ENCODE data around the gene COL5A1.

COL5A1 gene

GRCh38 chr9:134784577-134785305, 143.1 kb downstream of the COL5A1 start:
- TF ChIP-seq ZC3H10 (CRISPR knock-in tag; IDR thresholded peaks at IDR 0.05) = no peak
- TF ChIP-seq ESRRG (CRISPR knock-in tag; IDR thresholded peaks at IDR 0.05) = no peak
- no peak for ATAC-seq

GRCh38 chr9:134785325-134786108, 143.9 kb downstream of the COL5A1 start:
- TF ChIP-seq PPARA (CRISPR knock-in tag; IDR thresholded peaks at IDR 0.05; ENCODE audit: borderline replicate concordance) (no peak), ARNTL (CRISPR knock-in tag; IDR thresholded peaks at IDR 0.05; ENCODE audit: borderline replicate concordance, low read depth) (no peak), RARB (CRISPR knock-in tag; IDR thresholded peaks at IDR 0.05) (no peak), CSRNP3 (CRISPR knock-in tag; IDR thresholded peaks at IDR 0.05) (no peak), SNAI2 (CRISPR knock-in tag; IDR thresholded peaks at IDR 0.05) (no peak), TSHZ2 (CRISPR knock-in tag; IDR thresholded peaks at IDR 0.05) (no peak), ZNF565 (CRISPR knock-in tag; conservative IDR thresholded peaks at IDR 0.05; ENCODE audit: low read depth) (no peak), ZNF8 (CRISPR knock-in tag; IDR thresholded peaks at IDR 0.05) (no peak), BACH2 (CRISPR knock-in tag; IDR thresholded peaks at IDR 0.05; ENCODE audit: borderline replicate concordance) (no peak), OSR1 (CRISPR knock-in tag; IDR thresholded peaks at IDR 0.05) (no peak)
- ATAC-seq = no peak; the same call in 2 of the 3 replicates

- ATAC-seq = no peak
- TF ChIP-seq ZNF70 (CRISPR knock-in tag; IDR thresholded peaks at IDR 0.05) (no peak), TSHZ2 (CRISPR knock-in tag; IDR thresholded peaks at IDR 0.05) (no peak), ZFP30 (CRISPR knock-in tag; IDR thresholded peaks at IDR 0.05) (no peak), TCF4 (CRISPR knock-in tag; IDR thresholded peaks at IDR 0.05; ENCODE audit: borderline replicate concordance) (no peak), OSR1 (CRISPR knock-in tag; IDR thresholded peaks at IDR 0.05) (no peak), POU6F1 (CRISPR knock-in tag; IDR thresholded peaks at IDR 0.05; ENCODE audit: borderline replicate concordance, low read depth) (no peak), ZNF8 (CRISPR knock-in tag; IDR thresholded peaks at IDR 0.05) (no peak), CSDC2 (CRISPR knock-in tag; IDR thresholded peaks at IDR 0.05) (no peak), PPARA (CRISPR knock-in tag; IDR thresholded peaks at IDR 0.05; ENCODE audit: borderline replicate concordance) (no peak), ARNTL (CRISPR knock-in tag; IDR thresholded peaks at IDR 0.05; ENCODE audit: borderline replicate concordance, low read depth) (no peak), ESRRG (CRISPR knock-in tag; IDR thresholded peaks at IDR 0.05) (no peak), RARB (CRISPR knock-in tag; IDR thresholded peaks at IDR 0.05) (no peak), SNAI2 (CRISPR knock-in tag; IDR thresholded peaks at IDR 0.05) (no peak), ZFP3 (CRISPR knock-in tag; IDR thresholded peaks at IDR 0.05) (no peak), PATZ1 (CRISPR knock-in tag; IDR thresholded peaks at IDR 0.05; ENCODE audit: borderline replicate concordance) (no peak)
These were observed 146.3 kb downstream of the COL5A1 start for GRCh38 chr9:134787601-134788531.

Measured in SK-N-SH treated with all-trans-retinoic acid at 6 μM for 48 hours (cell line).